HuH-7 (cell line): ENCODE measurements around the gene HSPB9.

ENCODE experiments used
- DNase-seq: peaks from one replicate; pipeline ENCODE4 v3.0.0; 2011; ENCODE audit warnings: low spot score

HSPB9 gene

GRCh38 chr17:42101513-42102292, 20.9 kb upstream of the HSPB9 start:
- DNase-seq, result peak; percentile 99

GRCh38 chr17:42103221-42103954, 19.2 kb upstream of the HSPB9 start:
- no peak for DNase-seq

GRCh38 chr17:42104264-42104663, 18.3 kb upstream of the HSPB9 start:
- no peak for DNase-seq

- DNase-seq, result no peak
Observed at GRCh38 chr17:42106009-42106408, 16.6 kb upstream of the HSPB9 start.

- no peak for DNase-seq
Observed at GRCh38 chr17:42107124-42107523, 15.5 kb upstream of the HSPB9 start.

- peak; percentile 61 for DNase-seq
Observed at GRCh38 chr17:42107597-42108576, 14.7 kb upstream of the HSPB9 start.

GRCh38 chr17:42109086-42109485, 13.5 kb upstream of the HSPB9 start:
- no peak for DNase-seq

- DNase-seq, result no peak
Observed at GRCh38 chr17:42110301-42111264, 12.0 kb upstream of the HSPB9 start.

GRCh38 chr17:42111265-42111636, 11.4 kb upstream of the HSPB9 start:
- DNase-seq, result no peak

GRCh38 chr17:42111871-42112551, 10.6 kb upstream of the HSPB9 start:
- no peak for DNase-seq

- DNase-seq, result no peak
Observed at GRCh38 chr17:42112552-42113176, 9.9 kb upstream of the HSPB9 start, which contains the start of gene DHX58. DHX58 (minus strand) TSS chr17:42112714; CDS start chr17:42111892, 822 bp downstream.

GRCh38 chr17:42113293-42114069, 9.1 kb upstream of the HSPB9 start:
- no peak for DNase-seq

- DNase-seq, result no peak
Observed at GRCh38 chr17:42114118-42114517, 8.5 kb upstream of the HSPB9 start.

- DNase-seq, result peak; percentile 92
Observed at GRCh38 chr17:42116705-42117396, 5.8 kb upstream of the HSPB9 start.

GRCh38 chr17:42117397-42118125, 5.0 kb upstream of the HSPB9 start:
- DNase-seq, result no peak

GRCh38 chr17:42118126-42118510, 4.5 kb upstream of the HSPB9 start:
- DNase-seq, result no peak

GRCh38 chr17:42118545-42118944, 4.1 kb upstream of the HSPB9 start:
- DNase-seq, result peak; percentile 86

- no peak for DNase-seq
Observed at GRCh38 chr17:42119301-42119700, 3.3 kb upstream of the HSPB9 start.
